Adipose tissue (tissue), 3 donors: ENCODE measurements around the gene FOXL2. TPM values are rescaled to one million over a fixed set of nuclear protein-coding genes. Genes with fewer than 3 reads are reported as not detected.
"Not testable (repeated sequence)": the region's sequence is repeated elsewhere in the genome, so short reads cannot be mapped to it uniquely, and the experiment has no call there.

Experiments
- H3K27ac ChIP-seq: one replicate; pipeline ENCODE4 v1.5.1; 2013; ENCODE audit warnings: low read depth, low read length
- WGBS, 3 donors: extraction: QIAGEN DNeasy Blood & Tissue Kit; methylation state at CpG; one replicate each; pipeline ENCODE4 v1.1.7; 2013; 5-methylcytosine and 5-hydroxymethylcytosine counted together
- polyA plus RNA-seq, 3 donors: library from polyadenylated mRNA; stranded (reverse); fragments of 200-250 nt; gene quantifications; one replicate each; pipeline ENCODE4 v1.2.3, GENCODE V29; 2013
- donor health status: healthy with polysubstance abuse.
- donor health status: Bipolar disorder and iron deficiency.
- donor health status: healthy.

FOXL2 gene
- polyA plus RNA-seq, 3 donors, result 0.01 TPM; not detected in 2

GRCh38 chr3:138936741-138937689 is 9.9 kb downstream of the FOXL2 start:
- 7 to 12% (median 9%) methylated on average over 45 of the region's 45 CpGs for WGBS, 3 donors
- H3K27ac ChIP-seq, result no peak overlapping the region

GRCh38 chr3:138935863-138936740 is 10.8 kb downstream of the FOXL2 start:
- WGBS, 3 donors, result 4 to 8% (median 6%) methylated on average over 57 to 58 of the region's 58 CpGs
- no peak overlapping the region for H3K27ac ChIP-seq

GRCh38 chr3:138935505-138935862 is 11.5 kb downstream of the FOXL2 start:
- 72 to 84% (median 78%) methylated on average over 7 of the region's 7 CpGs for WGBS, 3 donors
- no peak overlapping the region for H3K27ac ChIP-seq

GRCh38 chr3:138933981-138934691 is 12.8 kb downstream of the FOXL2 start:
- 61 to 81% (median 73%) methylated on average over 3 of the region's 3 CpGs for WGBS, 3 donors

GRCh38 chr3:138933068-138933668 is 13.8 kb downstream of the FOXL2 start:
- no peak overlapping the region for H3K27ac ChIP-seq
- 80 to 83% (median 82%) methylated on average over 4 of the region's 4 CpGs for WGBS, 3 donors

More at GRCh38 chr3:138933981-138934691, 12.8 kb downstream of the FOXL2 start:
- no peak overlapping the region for H3K27ac ChIP-seq

- no peak overlapping the region for H3K27ac ChIP-seq
- WGBS, 3 donors, result 92 to 95% (median 95%) methylated on average over 42 of the region's 42 CpGs
Observed at GRCh38 chr3:138928727-138929372, 18.1 kb downstream of the FOXL2 start.

- 17 to 29% (median 26%) methylated on average over 6 of the region's 6 CpGs for WGBS, 3 donors
Observed at GRCh38 chr3:138923531-138923994, 23.4 kb downstream of the FOXL2 start.

GRCh38 chr3:138922400-138922799 is 24.5 kb downstream of the FOXL2 start:
- 89 to 94% (median 91%) methylated on average over 6 of the region's 6 CpGs for WGBS, 3 donors
- not testable (repeated sequence) for H3K27ac ChIP-seq

More at GRCh38 chr3:138923531-138923994, 23.4 kb downstream of the FOXL2 start:
- H3K27ac ChIP-seq, result no peak overlapping the region

GRCh38 chr3:138921316-138922292 is 25.3 kb downstream of the FOXL2 start:
- H3K27ac ChIP-seq, result no peak overlapping the region
- 79 to 84% (median 84%) methylated on average over 8 of the region's 8 CpGs for WGBS, 3 donors

- 63 to 78% (median 69%) methylated on average over 4 of the region's 4 CpGs for WGBS, 3 donors
- no peak overlapping the region for H3K27ac ChIP-seq
Observed at GRCh38 chr3:138919325-138919724, 27.6 kb downstream of the FOXL2 start.

- WGBS, 3 donors, result 29 to 41% (median 40%) methylated on average over 2 of the region's 2 CpGs
- no peak overlapping the region for H3K27ac ChIP-seq
Observed at GRCh38 chr3:138916824-138917223, 30.1 kb downstream of the FOXL2 start.

- H3K27ac ChIP-seq, result peak overlapping the region; percentile 51
- WGBS, 3 donors, result 2% methylated on average over 64 to 68 of the region's 68 CpGs
Observed at GRCh38 chr3:138915503-138916498, 31.1 kb downstream of the FOXL2 start.

- 8 to 11% (median 10%) methylated on average over 19 of the region's 19 CpGs for WGBS, 3 donors
Observed at GRCh38 chr3:138914870-138915502, 32.0 kb downstream of the FOXL2 start.

GRCh38 chr3:138913766-138914165 is 33.2 kb downstream of the FOXL2 start:
- no peak overlapping the region for H3K27ac ChIP-seq
- 90 to 93% (median 90%) methylated on average over 3 of the region's 3 CpGs for WGBS, 3 donors

More at GRCh38 chr3:138914870-138915502, 32.0 kb downstream of the FOXL2 start:
- H3K27ac ChIP-seq, result no peak overlapping the region

- WGBS, 3 donors, result 85 to 91% (median 89%) methylated on average over 4 of the region's 4 CpGs
Observed at GRCh38 chr3:138912237-138912636, 34.7 kb downstream of the FOXL2 start.

More at GRCh38 chr3:138912237-138912636, 34.7 kb downstream of the FOXL2 start:
- H3K27ac ChIP-seq, result no peak overlapping the region
